ENCODE results near the gene GMPPB. TPM values are rescaled to one million over a fixed set of nuclear protein-coding genes. Genes with fewer than 3 reads are reported as not detected.

GMPPB gene
- total RNA-seq, 4 donors from 2014 or later: 28.5 to 85.6 (median 57.7) TPM

DNA sequence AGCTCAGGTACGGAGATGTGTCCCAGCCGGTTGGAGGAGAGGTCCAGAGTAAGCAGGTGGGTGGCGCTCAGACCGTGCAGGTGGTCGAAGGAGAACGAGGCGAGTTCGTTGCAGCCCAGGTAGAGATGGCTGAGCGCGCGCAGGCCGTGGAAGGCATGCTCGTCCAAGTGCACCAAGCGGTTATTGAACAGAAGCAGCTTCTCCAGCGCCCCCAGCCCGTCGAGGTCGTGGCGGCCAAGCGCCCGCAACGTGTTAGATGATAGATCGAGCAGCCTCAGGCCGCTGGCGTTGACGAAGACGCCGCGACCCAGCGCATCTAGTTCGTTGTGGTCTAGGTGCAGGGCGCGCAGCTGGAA, 4.9 kb downstream of the GMPPB start:
- H3K27ac ChIP-seq: no peak overlapping the region
- H3K27me3 ChIP-seq: no peaks in the 10 kb centered on the region
- no peaks in the 10 kb centered on the region for H3K9me3 ChIP-seq
- intact Hi-C loops (cut with DNase I): no loop called here
- peaks cover 22 to 28% of the 10 kb centered on the region in 2 donors for H3K4me1 ChIP-seq
- peaks cover 7 to 15% of the 10 kb centered on the region in 2 donors for H3K36me3 ChIP-seq
- peak; percentile 24 to 35 for DNase-seq
- 8 to 16% methylated on average over 12 to 13 of the region's 33 CpGs for WGBS, 2 donors
- H3K4me3 ChIP-seq (replicated peaks in 1 of 3): peak overlapping the region in 2 of 3 donors; percentile 30 to 52
- no peak for TF ChIP-seq POLR2A (IDR thresholded peaks at IDR 0.05)
- TF ChIP-seq, protein P1, sequence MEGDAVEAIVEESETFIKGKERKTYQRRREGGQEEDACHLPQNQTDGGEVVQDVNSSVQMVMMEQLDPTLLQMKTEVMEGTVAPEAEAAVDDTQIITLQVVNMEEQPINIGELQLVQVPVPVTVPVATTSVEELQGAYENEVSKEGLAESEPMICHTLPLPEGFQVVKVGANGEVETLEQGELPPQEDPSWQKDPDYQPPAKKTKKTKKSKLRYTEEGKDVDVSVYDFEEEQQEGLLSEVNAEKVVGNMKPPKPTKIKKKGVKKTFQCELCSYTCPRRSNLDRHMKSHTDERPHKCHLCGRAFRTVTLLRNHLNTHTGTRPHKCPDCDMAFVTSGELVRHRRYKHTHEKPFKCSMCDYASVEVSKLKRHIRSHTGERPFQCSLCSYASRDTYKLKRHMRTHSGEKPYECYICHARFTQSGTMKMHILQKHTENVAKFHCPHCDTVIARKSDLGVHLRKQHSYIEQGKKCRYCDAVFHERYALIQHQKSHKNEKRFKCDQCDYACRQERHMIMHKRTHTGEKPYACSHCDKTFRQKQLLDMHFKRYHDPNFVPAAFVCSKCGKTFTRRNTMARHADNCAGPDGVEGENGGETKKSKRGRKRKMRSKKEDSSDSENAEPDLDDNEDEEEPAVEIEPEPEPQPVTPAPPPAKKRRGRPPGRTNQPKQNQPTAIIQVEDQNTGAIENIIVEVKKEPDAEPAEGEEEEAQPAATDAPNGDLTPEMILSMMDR (IDR thresholded peaks at IDR 0.05): no peak

DNA sequence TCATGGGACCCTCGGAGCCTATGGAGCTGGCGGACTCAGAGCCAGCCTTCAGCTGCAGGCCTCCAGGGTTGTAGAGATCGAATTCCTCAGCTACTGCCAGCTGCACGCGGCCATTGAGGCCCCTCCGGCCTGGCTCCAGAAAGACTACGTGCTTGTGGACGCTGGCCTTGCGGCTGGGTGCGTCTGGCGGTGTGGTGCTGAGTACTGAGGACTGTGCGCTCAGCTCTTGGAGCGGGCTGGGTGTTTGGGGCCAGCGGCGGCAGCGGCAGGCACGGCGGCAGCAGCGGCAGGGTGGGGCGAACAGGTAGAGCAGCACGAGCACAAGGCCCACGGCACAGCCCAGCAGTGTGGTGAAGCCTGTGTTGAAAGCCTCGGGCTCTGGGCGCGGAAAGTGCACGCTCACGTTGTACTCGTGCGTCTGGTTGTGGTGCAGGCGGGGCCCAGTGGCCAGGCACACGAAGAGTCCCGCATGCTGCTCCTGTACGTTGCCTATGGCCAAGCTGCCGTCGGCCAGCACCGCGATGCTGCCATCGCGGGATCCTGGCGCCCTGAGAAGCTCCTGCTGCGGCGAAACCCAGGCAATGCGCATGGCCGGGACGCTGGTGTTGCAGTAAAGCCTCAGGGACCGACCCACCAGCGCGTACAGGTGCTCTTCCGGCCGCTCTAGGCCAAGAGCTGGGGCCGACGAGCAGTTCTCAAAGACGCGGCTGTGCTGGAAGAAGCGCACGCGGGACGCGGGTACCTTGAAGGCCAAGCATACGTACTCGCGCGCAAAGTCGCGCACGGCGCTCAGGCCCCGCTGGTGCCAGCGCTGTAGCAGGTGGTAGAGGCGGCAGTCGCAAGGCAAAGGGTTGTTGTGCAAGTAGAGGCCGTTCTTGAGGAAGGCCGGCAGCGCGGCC, 5.5 kb downstream of the GMPPB start:
- H3K27me3 ChIP-seq: no peaks in the 10 kb centered on the region
- peaks cover 7 to 15% of the 10 kb centered on the region in 2 donors for H3K36me3 ChIP-seq
- DNase-seq: no peak
- no peaks in the 10 kb centered on the region for H3K9me3 ChIP-seq
- peaks cover 21 to 27% of the 10 kb centered on the region in 2 donors for H3K4me1 ChIP-seq
- no peak overlapping the region for H3K4me3 ChIP-seq (replicated peaks in 1 of 3)
- no peak overlapping the region for H3K27ac ChIP-seq
- TF ChIP-seq, protein P1 (IDR thresholded peaks at IDR 0.05): no peak
- no peak for TF ChIP-seq POLR2A (IDR thresholded peaks at IDR 0.05)
- intact Hi-C loops (cut with DNase I): no loop called here
- 65 to 79% methylated on average over 32 to 47 of the region's 75 CpGs for WGBS, 2 donors

DNA sequence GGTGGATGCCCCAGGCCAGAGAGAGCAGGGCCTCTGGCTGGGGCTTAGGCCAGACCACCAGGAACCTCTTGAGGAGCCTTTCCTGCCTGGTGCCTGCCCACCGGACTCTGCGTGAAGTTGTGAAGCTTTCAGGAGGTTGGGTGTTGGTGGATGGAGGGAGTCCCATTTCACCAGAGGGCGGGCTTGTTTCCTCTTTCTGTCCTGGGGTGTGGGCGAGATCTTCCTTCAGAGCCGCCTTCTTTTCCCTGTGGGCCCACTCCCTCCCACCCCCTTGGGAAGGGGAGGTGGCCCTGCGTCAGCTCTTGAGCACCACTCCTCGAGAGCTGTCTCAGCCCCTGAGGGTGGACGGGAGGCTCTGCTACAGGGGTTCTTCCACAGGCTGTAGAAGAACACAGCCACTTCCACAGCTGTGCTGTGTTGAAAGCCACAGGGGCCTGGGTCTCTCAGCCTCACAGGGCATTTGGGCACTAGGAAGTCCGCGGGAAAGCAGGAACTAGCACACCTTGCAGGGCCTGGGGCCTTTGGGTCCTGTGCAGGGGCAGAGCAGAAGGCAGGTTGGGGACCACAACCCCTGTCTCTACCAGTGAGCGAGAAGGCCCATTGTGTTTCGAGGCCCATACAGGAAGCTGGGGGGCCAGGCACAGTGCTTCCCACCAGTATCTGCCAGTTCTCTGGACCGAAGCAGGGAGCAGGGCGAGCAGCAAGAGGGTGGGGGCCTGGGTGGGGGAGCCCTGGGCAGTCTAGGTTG, 6.4 kb downstream of the GMPPB start:
- Histone ChIP-seq H3K27me3 (no peaks in the 10 kb centered on the region), H3K36me3 (peaks cover 7 to 13% of the 10 kb centered on the region in 2 donors), H3K9me3 (no peaks in the 10 kb centered on the region), H3K27ac (no peak overlapping the region), H3K4me3 (replicated peaks in 1 of 3) (no peak overlapping the region), H3K4me1 (peaks cover 13 to 19% of the 10 kb centered on the region in 2 donors)
- TF ChIP-seq POLR2A (IDR thresholded peaks at IDR 0.05): no peak
- TF ChIP-seq, protein P1 (IDR thresholded peaks at IDR 0.05): no peak
- WGBS, 2 donors: 94 to 95% methylated on average over 11 to 14 of the region's 14 CpGs
- intact Hi-C loops (cut with DNase I): no loop called here
- no peak for DNase-seq

DNA sequence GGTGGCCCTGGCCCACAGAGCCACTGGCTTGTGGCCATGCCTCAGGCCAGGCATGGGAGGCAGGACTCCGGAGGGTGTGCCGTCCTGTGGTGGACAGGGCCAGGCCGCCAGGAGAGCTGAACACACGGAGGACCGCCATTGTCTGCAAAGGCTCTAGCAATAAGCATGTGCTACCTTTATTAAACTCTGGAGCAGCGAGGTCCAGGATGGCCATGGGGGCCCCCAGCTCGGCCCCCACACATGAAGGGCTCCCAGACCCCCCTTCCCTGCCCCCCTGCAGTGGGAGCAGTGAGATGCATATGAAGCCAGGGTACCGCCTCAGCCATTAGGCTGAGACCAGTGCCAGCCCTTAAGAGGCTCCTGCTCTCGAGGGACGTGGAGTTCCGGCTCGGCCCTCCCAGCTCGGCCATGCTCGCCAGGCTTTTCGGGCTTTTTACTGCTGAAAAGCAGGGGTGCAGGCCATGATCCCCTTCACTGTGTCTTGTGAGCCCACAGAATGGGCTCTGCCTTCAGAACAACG, 7.0 kb downstream of the GMPPB start:
- H3K27me3 ChIP-seq: no peaks in the 10 kb centered on the region
- no peak overlapping the region for H3K27ac ChIP-seq
- H3K36me3 ChIP-seq: peaks cover 7% of the 10 kb centered on the region in 2 donors
- intact Hi-C loops (cut with DNase I): no loop called here
- peaks cover 10 to 16% of the 10 kb centered on the region in 2 donors for H3K4me1 ChIP-seq
- H3K4me3 ChIP-seq (replicated peaks in 1 of 3): no peak overlapping the region
- DNase-seq: no peak
- TF ChIP-seq, protein P1 (IDR thresholded peaks at IDR 0.05): no peak
- no peak for TF ChIP-seq POLR2A (IDR thresholded peaks at IDR 0.05)
- no peaks in the 10 kb centered on the region for H3K9me3 ChIP-seq
- WGBS, 2 donors: 92 to 100% methylated on average over 1 to 6 of the region's 16 CpGs

All from thyroid gland (tissue), 4 donors.